Retina (tissue), 1 donor: Measurements from ENCODE around the gene TBP.
"Not testable (repeated sequence)": the region's sequence is repeated elsewhere in the genome, so short reads cannot be mapped to it uniquely, and the experiment has no call there.

Experiments used
- DNase-seq: peaks from one replicate; pipeline ENCODE4 v3.0.0-alpha.2; 2016

Gene TBP

DNA sequence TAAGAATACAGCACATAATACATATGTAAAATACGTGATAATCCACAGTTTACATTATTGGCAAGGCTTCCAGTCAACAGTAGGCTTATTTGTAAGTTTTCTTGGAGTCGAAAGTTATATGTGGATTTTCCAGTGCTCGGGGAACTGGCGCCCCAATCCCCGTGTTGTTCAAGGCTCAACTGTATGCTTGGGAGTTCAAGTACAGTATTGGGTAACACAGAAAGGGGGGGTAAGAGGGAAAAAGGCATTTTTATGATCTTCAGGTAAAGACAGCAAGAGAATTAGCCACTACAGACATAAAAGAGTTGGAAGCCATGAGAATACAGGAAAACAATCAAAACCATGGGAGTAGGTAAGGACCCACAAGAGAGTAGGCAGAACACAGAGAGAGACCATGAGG, 17.5 kb upstream of the TBP start:
- no peak for DNase-seq

DNA sequence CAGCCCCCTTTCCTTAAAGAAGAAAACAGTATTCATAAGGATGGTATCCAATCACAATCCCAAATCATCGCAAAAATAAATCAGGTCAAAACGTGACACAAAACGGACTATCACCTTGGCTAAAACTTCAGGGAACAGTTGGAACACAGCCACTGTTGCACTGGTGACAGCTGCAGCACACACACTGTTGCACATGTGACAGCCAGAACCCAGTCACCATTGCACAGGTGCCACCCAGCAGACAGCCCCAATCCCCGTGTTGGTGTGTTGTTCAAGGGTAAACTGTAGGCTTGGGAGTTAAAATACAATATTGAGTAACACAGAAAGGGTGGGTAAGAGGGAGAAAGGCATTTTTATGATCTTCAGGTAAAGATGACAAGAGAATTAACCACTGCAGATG, 16.8 kb upstream of the TBP start:
- no peak for DNase-seq

DNA sequence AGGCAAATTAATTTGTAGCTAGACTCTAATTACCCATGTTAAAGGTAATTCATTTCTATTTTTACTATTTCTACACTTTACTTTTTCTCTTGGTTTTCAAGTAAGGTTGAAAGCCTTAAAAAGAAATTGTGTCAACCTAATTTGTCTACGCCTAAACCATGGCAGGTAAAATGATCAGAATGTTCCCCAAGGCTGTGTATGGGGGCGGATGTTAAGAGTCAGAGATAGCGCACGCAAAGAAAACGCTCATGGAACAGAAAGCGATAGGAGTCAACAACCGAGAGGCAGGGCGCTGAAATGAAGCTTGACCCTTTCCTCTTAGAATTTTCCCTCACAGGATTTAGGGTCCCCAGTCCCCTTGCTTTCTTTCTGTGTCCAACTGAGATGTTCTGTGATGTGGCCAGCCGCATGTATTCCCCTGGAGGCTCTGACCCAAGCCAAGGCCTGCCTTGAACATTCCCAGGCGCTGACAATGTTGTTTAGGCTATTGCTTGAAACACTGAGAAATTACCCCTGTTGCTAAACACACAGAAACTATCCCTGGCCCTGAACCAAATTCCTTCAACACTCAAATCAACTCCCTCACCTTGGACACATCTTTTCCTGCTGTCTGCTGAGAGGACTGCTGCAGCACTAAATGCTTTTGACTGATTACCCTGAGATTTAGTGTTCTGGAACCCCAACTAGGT, 12.0 kb upstream of the TBP start:
- no peak for DNase-seq

DNA sequence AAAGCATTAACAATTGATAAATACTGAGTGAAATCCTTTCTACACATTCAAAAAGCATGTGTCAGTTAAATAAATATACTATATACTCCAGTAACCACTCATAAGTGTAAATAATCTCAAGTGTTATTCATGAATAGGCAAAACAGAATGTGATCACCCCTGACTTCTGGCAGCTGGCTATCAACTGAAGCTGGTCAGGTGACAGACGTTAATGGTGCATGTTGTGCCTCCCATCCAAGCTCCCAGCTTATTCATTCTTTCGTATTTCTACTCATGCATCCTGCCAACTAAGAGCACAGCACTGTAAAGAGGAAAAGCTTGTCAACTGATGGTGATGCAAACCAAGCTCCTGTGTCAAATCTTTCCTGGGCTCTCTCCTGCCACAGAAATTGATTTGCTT, 8.8 kb upstream of the TBP start:
- DNase-seq, result no peak

DNA sequence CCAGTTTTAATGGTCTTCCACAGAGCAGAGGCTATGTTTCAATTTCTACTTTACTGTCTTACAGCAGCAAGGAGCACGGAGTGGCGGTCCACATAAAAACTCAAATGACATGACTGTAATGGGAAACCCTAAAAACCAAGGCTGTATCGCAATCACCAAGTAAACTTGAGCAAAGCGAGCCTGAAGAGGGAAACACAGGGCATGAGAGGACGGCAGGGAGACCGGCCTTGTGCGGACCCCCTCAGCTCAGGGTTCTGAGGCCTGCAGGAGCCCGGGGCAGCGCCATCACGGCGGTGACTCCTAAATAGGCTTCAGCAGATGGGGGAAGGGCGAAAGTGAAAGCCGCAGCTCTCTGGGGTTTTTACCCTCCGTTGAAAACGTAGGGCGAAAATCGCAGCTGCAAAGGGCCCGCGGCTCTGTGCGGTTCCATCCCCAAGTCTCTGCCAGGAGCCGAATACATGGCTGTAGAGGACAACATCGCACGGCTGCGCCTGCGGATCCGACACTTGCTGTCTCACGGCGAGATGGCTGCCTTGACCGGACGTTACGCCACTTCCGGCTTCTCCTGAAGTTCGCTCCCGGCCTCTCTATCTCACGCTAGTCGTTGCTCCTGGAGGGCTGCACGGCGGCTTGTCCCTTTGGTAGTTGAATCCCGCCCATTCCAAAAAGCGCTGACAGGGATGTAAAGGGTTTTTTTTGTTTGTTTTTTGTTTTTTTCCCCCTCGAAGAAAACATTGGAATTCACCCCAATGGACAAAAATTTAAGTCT, 1.2 kb upstream of the TBP start, which contains the start of gene PSMB1:
Gene PSMB1, minus strand, starts transcription at position 543 of the 769 bp plus-strand sequence. Its CDS starts 65 bp downstream, at position 478.
- DNase-seq, result peak; percentile 96

DNA sequence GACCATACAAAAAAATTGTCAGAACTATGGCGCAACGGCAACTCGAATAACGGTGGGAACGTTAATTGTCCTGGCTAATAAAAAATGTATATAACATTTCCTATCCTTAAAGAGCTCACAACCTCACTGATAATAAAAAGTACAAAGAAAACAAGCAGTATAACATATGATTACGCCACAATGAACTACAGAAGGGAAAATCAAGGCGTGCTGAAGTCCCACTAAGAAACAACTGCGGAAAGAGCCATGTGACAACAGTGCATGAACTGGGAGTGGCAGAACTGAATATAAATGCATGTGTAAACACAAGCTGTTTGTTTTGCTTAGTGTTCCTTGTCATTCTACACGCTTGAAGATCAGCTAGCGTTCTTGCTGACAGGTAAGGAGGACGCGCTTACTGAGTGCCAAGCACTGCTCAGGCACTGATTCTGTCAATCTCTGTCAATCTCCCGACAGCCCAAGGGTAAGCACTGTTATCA, 596 bp upstream of the TBP start:
- no peak for DNase-seq

DNA sequence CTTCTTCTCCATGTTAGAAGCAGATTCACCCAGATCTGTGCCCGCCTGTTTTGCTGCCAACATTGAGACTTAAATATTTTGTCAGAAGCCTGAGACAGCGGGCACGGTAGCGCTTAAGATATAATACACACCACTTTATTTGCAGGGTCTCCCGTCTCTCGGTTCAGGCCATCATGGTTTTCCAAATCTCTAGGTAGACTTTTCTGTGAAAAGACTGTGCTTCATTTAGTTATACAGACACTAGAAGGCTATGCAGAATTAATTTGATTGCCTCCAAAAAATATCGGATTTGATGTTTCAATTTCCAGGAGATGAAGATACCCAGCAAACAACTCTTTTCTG, 598 bp downstream of the TBP start:
- DNase-seq, result no peak

DNA sequence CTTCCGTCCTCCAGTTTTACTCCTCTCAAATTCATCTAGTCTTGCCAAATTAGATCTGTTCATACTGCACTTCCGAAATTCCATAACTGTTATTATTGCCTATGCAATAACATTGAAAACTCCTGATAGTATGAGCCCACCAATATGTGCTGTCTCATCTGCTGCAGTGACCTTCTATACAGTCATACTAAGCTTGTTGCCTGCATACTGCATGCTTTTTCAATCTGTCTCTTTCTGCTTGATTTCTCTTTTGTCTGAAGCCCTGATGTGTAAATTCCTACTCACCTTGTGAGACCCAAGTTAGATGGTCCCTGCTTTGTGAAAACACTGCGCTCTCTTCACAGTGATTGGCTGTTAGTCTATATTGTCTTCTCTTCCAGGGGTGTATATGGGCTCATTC, 1.1 kb downstream of the TBP start:
- no peak for DNase-seq

DNA sequence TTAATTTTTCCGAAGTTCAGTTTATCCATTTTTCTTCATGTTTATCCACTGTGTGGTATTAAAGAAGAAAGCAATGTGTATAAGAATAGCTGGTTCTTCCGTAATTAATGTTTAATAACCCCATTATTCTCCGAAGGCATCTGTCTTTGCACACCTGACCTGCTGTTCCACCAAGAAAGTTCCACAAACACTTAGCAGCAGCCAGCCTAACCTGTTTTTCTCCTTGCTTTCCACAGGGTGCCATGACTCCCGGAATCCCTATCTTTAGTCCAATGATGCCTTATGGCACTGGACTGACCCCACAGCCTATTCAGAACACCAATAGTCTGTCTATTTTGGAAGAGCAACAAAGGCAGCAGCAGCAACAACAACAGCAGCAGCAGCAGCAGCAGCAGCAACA, 7.4 kb downstream of the TBP start:
- DNase-seq, result no peak

DNA sequence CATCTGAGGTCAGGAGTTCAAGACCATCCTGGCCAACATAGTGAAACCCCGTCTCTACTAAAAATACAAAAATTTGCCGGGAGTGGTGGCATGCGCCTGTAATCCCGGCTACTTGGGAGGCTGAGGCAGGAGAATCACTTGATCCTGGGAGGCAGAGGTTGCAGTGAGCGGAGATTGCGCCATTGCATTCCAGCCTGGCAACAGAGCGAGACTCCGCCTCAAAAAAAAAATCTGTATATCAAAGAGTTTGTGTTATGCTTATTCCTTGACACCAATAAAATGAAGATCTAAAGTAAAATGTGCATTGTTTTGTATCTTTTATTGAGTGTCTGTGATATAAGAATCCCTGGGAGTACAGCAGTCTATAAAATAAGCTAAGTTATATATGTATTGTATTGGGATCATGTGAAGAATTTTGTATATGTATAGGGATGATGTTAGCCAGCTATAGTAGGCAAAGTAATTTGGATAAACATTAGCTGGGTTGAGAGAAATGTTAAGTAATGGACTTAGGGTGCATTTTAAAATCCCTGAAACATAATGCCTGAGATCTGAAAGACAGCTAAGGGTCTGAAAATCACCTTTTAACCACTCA, 10.9 kb downstream of the TBP start:
- DNase-seq, result no peak

DNA sequence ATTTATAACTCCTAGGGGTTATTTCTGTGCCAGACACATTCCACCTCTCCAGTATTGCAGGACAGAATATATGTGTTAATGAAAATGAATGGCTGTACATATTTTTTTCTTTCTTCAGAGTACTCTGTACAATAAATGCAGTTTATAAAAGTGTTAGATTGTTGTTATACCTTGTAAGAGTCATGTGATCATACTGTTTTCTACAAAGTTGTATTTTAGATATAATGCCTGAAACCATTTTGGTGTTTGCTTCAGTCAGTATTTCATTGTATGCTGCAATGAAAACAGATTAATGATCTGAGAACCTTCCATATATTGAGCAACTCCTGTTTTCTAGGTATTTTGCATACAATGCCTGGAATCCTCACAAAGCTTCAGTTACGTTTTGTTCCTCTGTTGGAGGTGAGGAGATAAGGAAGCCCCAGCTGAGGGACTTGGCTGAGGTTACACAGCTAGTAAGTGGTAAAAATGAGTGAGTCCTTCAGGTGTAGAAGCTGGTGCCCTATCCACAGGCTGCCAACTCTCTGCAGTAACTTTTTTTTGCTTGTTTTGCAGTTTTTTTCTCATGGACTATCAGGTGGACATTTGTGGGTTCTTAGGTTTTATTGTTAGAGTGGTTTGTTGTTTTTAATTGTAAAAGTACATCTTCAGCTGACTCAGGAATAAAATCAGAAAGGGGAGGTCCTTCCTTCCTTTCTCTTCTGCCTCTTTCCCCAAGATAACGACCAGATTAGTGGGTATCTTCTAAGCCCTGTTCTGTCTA, 18.7 kb downstream of the TBP start:
- no peak for DNase-seq

DNA sequence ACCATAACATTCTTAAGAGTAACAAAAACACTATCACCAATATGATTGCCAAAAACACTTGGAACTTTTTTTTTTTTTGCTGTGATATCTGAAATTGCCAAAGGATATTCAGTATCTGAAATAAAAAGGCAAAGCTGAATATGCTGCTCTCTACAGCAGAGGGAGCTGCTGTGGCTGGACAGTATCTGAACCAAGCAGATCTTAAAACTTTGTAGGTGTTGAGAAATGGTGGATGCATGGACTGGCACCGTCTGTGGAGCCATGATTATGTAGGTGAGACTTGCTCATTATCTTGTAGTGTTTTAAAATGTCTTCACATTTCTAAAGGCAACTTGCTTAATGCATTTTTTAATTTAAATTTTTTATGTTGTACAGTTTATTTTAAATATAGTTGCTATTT, 21.1 kb downstream of the TBP start:
- DNase-seq, result no peak

DNA sequence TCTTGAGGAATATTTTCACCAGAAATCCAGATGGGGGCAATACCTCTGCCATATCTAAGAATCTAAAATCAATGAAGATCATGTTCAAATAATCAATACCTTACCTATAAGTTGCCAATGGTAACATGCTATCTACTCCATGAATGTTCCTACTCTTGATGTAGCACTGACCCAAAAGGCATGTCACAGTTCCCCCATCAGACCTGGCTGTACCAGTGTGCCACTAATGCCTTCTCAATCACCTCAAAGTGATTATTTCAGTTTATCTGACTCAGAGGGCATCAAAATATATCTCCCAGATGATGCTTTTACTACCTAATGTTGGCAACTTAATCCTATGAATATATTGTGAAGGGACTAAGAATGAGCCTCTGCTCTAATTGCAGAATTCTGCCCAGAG, 24.7 kb downstream of the TBP start:
- no peak for DNase-seq

DNA sequence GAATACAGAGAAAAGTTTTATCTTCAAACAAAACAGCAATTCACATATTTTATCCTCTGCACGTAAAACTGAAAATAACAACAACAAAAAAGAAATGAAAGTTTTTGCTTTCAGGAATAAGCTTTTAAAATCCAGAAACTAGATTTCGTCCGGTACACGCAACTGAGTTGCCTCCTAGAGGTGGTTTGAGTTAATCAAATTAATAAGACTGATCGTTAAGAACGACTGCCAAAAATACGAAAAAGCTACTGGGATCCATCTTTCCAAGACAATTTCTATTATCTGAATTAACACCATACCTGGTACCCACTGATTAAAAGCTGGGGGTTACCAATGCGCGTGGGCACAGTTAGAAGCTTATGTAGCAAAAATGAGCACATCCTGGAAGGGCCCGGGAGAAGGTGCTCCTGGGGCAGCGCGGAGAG, 29.6 kb downstream of the TBP start:
- no peak for DNase-seq

DNA sequence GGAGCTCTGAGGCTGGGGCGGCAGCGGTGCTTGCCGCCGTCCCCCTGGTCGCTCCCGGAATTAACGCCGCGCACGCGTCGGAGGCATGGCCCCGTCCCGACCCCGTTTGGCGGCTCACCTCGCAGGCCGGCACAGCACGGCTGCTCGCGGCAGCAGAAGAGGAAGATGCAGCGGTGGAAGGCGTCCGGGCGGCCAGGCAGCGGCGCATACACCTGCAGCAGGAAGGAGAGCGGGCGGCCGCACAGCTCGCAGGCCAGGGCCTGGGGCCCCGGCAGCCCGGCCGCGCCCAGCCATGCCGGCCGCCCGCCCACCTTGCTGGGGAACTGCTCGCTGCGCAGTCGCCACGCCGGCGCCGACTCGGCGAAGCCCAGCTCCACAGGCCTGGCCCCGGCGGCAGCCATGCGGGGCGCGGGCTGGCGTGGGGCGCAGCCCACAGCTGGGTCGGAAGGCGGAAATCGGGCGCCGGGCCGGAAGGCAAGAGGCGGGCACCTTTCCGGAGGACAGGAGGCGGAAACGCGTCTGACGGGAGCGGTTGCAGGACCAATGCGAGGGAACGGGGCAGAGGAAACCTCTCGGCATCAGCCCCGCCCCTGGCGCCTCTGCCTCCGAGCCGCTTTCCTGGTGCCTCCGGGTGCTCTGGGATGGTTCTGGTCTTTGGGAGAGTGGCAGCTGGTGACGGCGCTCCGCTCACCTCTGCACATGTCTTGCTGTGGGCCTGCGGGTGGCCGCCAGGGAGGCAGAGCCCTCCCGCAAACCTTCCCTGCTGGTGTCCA, 30.2 kb downstream of the TBP start, which contains the start of gene PDCD2:
Gene PDCD2, minus strand, starts transcription at position 457 of the 773 bp plus-strand sequence. Its CDS starts 56 bp downstream, at position 401.
- DNase-seq, result peak; percentile 93

DNA sequence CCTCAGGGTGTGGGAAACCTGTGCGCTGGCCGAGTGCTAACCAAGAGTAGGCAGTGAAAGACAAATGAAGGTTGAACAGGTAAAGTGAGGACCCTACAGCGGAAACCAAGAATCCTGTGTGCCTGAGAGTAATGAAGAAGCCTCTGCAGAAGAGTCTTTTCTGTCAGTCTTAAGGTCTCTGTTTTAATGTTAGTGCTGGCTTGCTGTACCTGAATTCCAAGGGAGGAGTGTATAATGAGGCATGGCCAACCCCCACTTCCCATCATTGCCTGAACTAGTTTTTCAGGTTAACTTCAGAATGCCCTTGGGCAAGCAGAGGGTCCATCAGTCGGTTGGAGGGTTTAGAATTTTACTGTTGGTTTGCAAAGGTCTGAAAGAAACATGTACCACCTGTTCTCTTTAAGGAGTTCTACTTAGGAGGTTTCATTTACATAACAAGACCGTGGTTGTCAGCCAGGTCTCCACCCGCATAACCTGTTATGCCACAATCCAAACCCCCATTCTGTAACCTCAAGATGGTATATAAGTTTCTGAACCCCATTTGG, 30.9 kb downstream of the TBP start:
- no peak for DNase-seq

DNA sequence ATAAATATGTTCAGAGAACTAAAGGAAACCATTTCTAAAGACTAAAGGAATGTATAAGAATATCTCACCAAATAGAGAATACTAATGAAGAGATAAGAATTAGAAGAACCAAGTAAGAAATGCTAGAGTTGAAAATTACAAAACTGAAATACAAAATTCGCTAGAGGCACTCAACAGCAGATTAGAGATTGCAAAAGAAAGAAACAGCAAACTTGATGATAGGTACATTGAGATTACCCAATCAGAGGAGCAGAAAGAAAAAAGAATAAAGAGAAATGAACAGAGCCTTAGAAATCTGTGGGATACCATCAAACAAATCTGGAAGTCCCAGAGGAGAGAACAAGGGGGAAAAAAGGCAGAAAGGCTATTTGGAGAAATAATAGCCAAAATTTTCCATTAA, 36.6 kb downstream of the TBP start:
- DNase-seq, result no peak

DNA sequence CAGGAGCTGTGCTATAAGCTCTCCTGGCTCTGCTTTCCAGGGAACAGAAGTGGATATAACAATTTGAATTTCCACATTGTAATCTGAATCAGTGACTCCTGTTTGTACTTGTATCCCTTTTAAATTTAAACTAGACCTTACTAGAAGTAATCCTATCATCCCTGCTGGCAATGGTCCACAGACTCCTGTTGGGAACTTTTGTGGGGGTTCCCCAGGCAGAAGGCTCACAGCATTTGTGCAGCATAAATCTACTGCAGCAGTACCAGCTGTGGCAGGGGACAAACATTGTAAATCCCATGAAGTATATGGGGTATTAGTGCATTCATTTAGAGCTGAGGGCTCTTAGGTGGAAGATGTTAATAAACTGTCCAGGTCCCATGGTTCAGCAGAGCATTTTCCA, 42.3 kb downstream of the TBP start:
- DNase-seq, result no peak

DNA sequence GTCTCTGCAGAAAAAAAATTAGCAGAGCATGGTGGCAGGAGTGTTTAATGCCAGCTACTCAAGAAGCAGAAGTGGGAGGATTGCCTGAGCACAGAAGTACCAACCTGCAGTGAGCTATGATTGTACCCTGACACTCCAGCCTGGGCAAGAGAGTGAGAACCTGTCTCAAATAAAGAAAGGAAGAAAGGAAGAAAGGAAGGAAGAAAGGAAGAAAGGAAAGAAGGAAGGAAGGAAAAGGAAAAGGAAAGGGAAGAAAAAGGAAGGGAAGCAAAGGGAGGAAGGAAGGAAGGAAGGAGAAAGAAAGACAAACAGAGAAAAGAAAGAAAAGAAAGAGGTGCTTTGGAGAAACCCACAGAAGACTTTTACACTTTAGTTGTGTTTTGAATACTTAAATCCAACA, 43.1 kb downstream of the TBP start:
- DNase-seq, result no peak

DNA sequence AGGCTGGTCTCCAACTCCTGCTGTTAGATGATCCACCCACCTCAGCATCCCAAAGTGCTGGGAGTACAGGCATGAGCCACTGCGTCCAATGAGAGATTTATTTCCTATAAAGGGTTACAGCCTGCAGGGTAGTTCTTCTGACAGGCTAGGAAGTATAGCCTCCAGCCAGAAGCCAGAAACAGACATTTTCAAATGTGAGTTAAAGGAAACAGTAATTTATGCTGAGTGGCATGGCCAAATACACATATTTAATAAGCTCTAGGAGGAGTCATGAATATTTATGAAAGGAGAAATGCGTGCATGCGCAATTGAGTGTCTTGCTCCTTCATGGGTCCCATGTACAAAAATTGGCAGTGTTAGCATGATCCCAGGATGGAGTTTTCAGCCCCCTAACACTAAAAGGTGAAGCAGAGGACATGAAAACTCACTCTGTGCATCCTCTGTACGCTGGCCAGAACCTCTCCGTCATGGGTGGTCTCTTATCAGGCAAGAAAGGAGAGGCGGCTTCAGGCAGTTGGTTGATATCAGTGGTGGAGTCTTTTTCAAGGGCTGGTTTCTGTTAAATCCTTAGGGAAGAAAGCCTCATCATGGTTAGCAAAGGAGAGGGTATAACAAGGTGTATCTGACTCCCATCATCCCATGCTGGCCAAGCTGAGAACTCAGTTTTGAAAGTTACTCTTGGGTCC, 51.5 kb downstream of the TBP start:
- DNase-seq, result no peak

DNA sequence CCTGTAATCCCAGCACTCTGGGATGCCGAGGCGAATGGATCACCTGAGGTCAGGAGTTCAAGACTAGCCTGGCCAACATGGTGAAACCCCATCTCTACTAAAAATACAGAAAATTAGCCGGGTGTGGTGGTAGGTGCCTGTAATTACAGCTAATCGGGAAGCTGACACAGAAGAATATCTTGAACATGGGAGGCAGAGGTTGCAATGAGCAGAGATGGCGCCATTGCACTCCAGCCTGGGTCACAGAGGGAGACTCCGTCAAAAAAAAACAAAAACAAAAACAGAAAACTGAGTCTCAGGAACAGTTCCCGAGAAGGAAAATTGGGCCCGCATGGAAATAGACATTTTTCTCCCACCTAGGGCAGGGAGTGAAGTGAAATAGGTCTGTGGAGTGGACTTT, 55.1 kb downstream of the TBP start:
- not testable (repeated sequence) for DNase-seq
